ENCODE results near the gene GPT2. TPM values are rescaled to one million over a fixed set of nuclear protein-coding genes. Genes with fewer than 3 reads are reported as not detected.
"Not testable (repeated sequence)": the region's sequence is repeated elsewhere in the genome, so short reads cannot be mapped to it uniquely, and the experiment has no call there.

GPT2 gene
- total RNA-seq, 3 donors from 2014 or later (not counting 1 experiment from before 2014, with no cell fraction given), result 0.64 to 1.3 (median 1.2) TPM

GRCh38 chr16:46930861-46931260, 46.7 kb downstream of the GPT2 start:
- Histone ChIP-seq H3K4me3 (ENCODE audit: low read length) (no peak overlapping the region), H3K9me3 (ENCODE audit: control insufficient read depth, insufficient read depth, low read length) (no peaks in the 10 kb centered on the region), H3K4me1 (ENCODE audit: control insufficient read depth, insufficient read depth, low read length) (peaks cover 5% of the 10 kb centered on the region), H3K27me3 (ENCODE audit: control insufficient read depth, insufficient read depth, low read length) (no peaks in the 10 kb centered on the region), H3K36me3 (ENCODE audit: control insufficient read depth, insufficient read depth, low read length) (no peaks in the 10 kb centered on the region), H3K27ac (ENCODE audit: low read length) (no peak overlapping the region)
- H3K27ac Mint-ChIP-seq, result no peak overlapping the region
- no peak for ATAC-seq
- no peaks in the 10 kb centered on the region for H3K4me1 Mint-ChIP-seq
- H3K9me3 Mint-ChIP-seq, result no peaks in the 10 kb centered on the region
- H3K36me3 Mint-ChIP-seq, result no peaks in the 10 kb centered on the region
- no peak for TF ChIP-seq CTCF (IDR thresholded peaks at IDR 0.05)
- H3K4me3 Mint-ChIP-seq, result no peak overlapping the region
- intact Hi-C loops (cut with micrococcal nuclease), result no loop called here
- H3K27me3 Mint-ChIP-seq (ENCODE audit: low read depth in 2 of 2), result no peaks in the 10 kb centered on the region
- WGBS (ENCODE audit: insufficient coverage), result 93% methylated on average over 8 of the region's 8 CpGs
- DNase-seq, result no peak

GRCh38 chr16:46932802-46933201, 48.6 kb downstream of the GPT2 start:
- no peak overlapping the region for H3K4me3 Mint-ChIP-seq

GRCh38 chr16:46937536-46937935, 53.4 kb downstream of the GPT2 start:
- intact Hi-C loops (cut with micrococcal nuclease), result no loop called here
- Histone ChIP-seq H3K27me3 (ENCODE audit: control insufficient read depth, insufficient read depth, low read length) (no peaks in the 10 kb centered on the region), H3K4me3 (ENCODE audit: low read length) (no peak overlapping the region), H3K36me3 (ENCODE audit: control insufficient read depth, insufficient read depth, low read length) (no peaks in the 10 kb centered on the region), H3K4me1 (ENCODE audit: control insufficient read depth, insufficient read depth, low read length) (no peaks in the 10 kb centered on the region), H3K9me3 (ENCODE audit: control insufficient read depth, insufficient read depth, low read length) (no peaks in the 10 kb centered on the region), H3K27ac (ENCODE audit: low read length) (no peak overlapping the region)
- no peaks in the 10 kb centered on the region for H3K4me1 Mint-ChIP-seq
- no peaks in the 10 kb centered on the region for H3K36me3 Mint-ChIP-seq
- DNase-seq (no peak), ATAC-seq (no peak)
- no peak overlapping the region for H3K27ac Mint-ChIP-seq
- no peaks in the 10 kb centered on the region for H3K27me3 Mint-ChIP-seq (ENCODE audit: low read depth in 2 of 2)
- no peak overlapping the region for H3K4me3 Mint-ChIP-seq
- H3K9me3 Mint-ChIP-seq, result no peaks in the 10 kb centered on the region
- no peak for TF ChIP-seq CTCF (IDR thresholded peaks at IDR 0.05)

More at GRCh38 chr16:46932802-46933201, 48.6 kb downstream of the GPT2 start:
- Mint-ChIP-seq H3K36me3 (no peaks in the 10 kb centered on the region), H3K4me1 (no peaks in the 10 kb centered on the region), H3K9me3 (no peaks in the 10 kb centered on the region), H3K27me3 (ENCODE audit: low read depth in 2 of 2) (no peaks in the 10 kb centered on the region), H3K27ac (no peak overlapping the region)
- Histone ChIP-seq H3K4me3 (ENCODE audit: low read length) (no peak overlapping the region), H3K27me3 (ENCODE audit: control insufficient read depth, insufficient read depth, low read length) (no peaks in the 10 kb centered on the region), H3K27ac (ENCODE audit: low read length) (no peak overlapping the region), H3K4me1 (ENCODE audit: control insufficient read depth, insufficient read depth, low read length) (peaks cover 5% of the 10 kb centered on the region), H3K9me3 (ENCODE audit: control insufficient read depth, insufficient read depth, low read length) (no peaks in the 10 kb centered on the region), H3K36me3 (ENCODE audit: control insufficient read depth, insufficient read depth, low read length) (no peaks in the 10 kb centered on the region)
- ATAC-seq (no peak), DNase-seq (no peak)
- WGBS (ENCODE audit: insufficient coverage), result 25% methylated on average over 7 of the region's 7 CpGs
- TF ChIP-seq CTCF (IDR thresholded peaks at IDR 0.05), result no peak
- intact Hi-C loops (cut with micrococcal nuclease), result no loop called here

- H3K27me3 Mint-ChIP-seq (ENCODE audit: low read depth in 2 of 2); ATAC-seq; intact Hi-C loops (cut with micrococcal nuclease); H3K9me3 Mint-ChIP-seq; H3K4me3 ChIP-seq (ENCODE audit: low read length); H3K36me3 Mint-ChIP-seq; H3K4me3 Mint-ChIP-seq; H3K27ac ChIP-seq (ENCODE audit: low read length); H3K4me1 Mint-ChIP-seq; H3K27ac Mint-ChIP-seq; H3K9me3 ChIP-seq (ENCODE audit: control insufficient read depth, insufficient read depth, low read length); H3K36me3 ChIP-seq (ENCODE audit: control insufficient read depth, insufficient read depth, low read length); H3K27me3 ChIP-seq (ENCODE audit: control insufficient read depth, insufficient read depth, low read length); DNase-seq; H3K4me1 ChIP-seq (ENCODE audit: control insufficient read depth, insufficient read depth, low read length): not testable (repeated sequence)
- WGBS (ENCODE audit: insufficient coverage), result 92% methylated on average over 8 of the region's 8 CpGs
Observed at GRCh38 chr16:46944713-46945112, 60.6 kb downstream of the GPT2 start.

Measured in natural killer cell (primary cell).